ENCODE data around the gene DENND4B.
A peak's percentile ranks its signal among the peaks of the same experiment; 100 is the strongest.
"Not testable (repeated sequence)": the region's sequence is repeated elsewhere in the genome, so short reads cannot be mapped to it uniquely, and the experiment has no call there.

Gene DENND4B, protein sequence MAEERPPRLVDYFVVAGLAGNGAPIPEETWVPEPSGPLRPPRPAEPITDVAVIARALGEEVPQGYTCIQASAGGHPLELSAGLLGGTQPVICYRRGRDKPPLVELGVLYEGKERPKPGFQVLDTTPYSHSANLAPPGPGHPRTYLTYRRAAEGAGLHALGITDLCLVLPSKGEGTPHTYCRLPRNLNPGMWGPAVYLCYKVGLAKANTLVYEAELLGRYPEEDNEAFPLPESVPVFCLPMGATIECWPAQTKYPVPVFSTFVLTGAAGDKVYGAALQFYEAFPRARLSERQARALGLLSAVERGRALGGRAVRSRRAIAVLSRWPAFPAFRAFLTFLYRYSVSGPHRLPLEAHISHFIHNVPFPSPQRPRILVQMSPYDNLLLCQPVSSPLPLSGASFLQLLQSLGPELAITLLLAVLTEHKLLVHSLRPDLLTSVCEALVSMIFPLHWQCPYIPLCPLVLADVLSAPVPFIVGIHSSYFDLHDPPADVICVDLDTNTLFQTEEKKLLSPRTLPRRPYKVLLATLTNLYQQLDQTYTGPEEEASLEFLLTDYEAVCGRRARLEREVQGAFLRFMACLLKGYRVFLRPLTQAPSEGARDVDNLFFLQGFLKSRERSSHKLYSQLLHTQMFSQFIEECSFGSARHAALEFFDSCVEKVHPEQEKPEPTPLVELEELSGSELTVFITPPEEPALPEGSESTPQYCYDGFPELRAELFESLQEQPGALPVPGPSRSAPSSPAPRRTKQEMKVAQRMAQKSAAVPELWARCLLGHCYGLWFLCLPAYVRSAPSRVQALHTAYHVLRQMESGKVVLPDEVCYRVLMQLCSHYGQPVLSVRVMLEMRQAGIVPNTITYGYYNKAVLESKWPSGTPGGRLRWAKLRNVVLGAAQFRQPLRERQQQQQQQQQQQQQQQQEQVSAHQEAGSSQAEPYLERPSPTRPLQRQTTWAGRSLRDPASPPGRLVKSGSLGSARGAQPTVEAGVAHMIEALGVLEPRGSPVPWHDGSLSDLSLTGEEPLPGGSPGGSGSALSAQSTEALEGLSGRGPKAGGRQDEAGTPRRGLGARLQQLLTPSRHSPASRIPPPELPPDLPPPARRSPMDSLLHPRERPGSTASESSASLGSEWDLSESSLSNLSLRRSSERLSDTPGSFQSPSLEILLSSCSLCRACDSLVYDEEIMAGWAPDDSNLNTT (N-terminal part only)

DNA sequence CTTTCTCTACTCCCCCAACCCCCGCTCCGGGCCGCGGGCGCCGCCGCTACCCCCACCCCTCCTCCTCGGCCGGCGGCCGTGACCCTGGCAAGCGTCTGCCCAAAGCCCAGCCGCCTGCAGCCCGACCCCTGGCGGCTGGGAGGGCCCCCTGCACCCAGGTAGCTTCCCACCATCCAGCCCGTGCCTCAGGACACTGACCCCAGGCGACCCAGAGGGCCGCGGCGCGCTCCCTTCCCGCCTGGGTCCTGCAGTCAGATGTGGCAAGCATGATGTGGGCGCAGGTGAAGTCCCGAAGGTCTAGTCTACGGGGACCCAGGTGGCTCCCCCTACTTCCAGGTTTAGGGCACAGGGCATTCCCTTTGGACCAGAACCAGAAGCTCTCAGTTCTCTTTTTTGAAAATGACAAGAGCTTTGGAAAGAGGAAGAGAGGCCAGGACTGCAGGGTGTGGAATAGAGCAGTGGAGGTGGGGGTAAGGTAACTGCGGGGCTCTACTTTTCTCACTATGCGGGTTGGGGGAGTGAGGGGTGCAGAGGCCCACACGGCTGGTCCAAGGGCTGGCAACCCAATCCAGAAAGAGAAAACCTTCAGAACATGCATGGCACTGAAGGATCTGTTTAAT lies at the start of gene DENND4B:
Gene DENND4B, minus strand, starts transcription at position 97 of the 620 bp plus-strand sequence. CDS start 2,344 bp downstream, outside the sequence.
- DNase-seq (ENCODE audit: low spot score) = peak; percentile 99

- DNase-seq (ENCODE audit: low spot score) = no peak
Measured at GRCh38 chr1:153995640-153996039, 49.1 kb upstream of the DENND4B start.

DNA sequence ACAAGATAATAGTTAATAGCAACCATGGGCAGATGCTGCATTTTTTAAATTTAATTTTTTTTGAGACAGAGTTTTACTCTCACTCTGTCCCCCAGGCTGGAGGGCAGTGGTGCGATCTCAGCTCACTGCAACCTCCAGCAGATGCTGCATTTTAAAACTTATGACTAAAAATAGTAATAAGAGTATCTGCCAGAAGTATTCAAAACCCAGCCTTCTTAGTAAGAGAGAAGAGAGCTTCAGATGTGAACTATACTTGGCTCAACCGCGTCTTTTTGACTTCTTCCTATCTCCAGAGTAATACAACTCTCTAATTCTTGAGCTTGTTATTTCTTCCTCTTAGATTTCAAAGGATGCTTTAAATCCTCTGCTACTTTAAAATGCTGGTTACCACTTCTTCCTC lies 48.7 kb upstream of the DENND4B start:
- DNase-seq (ENCODE audit: low spot score) = no peak

DNA sequence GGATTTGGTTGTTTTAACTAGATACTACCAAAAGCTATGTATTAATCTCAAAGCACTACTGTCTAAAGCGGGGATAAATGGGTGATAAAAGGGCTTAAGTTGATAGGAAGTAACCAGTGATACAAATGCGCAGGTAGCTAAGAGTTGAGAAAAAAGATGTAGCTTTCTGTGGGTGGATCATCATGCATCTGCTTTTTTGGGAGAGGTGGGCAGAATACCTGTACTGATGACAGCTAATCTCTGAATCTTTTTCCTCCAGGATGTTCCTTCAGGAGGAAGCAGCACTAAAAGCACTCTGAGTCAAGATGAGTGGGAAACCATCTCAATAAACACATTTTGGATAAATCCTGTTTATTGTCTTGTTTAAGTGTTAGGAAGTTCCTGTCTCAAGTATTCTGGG lies 45.3 kb upstream of the DENND4B start:
- DNase-seq (ENCODE audit: low spot score) = no peak

DNA sequence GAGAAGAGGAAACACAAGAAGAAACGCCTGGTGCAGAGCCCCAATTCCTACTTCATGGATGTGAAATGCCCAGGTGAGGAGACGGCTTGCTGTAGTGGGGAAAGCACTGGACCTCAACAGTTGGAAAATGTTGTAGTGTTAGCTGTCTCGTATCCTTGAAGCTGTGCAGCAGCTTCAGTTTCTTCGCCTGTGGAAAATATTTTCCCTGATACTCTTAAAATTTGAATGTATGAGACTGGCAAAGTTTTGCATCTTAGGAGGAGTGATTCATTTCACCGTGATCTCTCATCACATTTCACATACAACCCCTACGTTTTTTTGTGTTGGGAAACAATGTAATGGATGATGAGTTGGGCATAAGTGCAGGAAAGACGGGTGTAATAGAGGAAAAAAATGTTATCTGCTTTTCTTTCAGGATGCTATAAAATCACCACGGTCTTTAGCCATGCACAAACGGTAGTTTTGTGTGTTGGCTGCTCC lies 44.7 kb upstream of the DENND4B start:
- no peak for DNase-seq (ENCODE audit: low spot score)

GRCh38 chr1:153990468-153991150 lies 44.1 kb upstream of the DENND4B start, which contains the start of gene RPS27:
Gene RPS27, plus strand, starts transcription at chr1:153990762. Its CDS starts 35 bp downstream, at chr1:153990797.
- peak; percentile 93 for DNase-seq (ENCODE audit: low spot score)

DNA sequence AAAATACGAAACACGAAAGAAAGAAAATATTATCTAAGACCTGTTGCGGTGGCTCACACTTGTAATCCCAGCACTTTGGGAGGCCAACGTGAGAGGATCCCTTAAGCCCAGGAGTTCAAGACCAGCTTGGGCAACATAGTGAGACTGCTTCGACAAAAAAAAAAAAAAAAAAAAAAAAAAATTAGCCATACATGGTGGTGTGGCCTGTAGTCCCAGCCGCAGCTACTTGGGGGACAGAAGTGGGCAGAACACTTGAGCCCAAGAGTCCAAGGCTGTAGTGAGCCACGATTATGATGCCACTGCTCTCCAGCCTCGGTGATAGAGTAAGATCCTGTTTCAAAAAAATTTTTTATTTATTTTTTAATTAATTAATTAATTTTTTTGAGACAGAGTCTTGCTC lies 41.1 kb upstream of the DENND4B start:
- DNase-seq (ENCODE audit: low spot score) = no peak

- DNase-seq (ENCODE audit: low spot score) = peak; percentile 65
Measured at GRCh38 chr1:153985941-153986761, 39.6 kb upstream of the DENND4B start, which contains the start of gene RAB13. Gene RAB13, minus strand, starts transcription at chr1:153986339. Its CDS starts 103 bp downstream, at chr1:153986236.

DNA sequence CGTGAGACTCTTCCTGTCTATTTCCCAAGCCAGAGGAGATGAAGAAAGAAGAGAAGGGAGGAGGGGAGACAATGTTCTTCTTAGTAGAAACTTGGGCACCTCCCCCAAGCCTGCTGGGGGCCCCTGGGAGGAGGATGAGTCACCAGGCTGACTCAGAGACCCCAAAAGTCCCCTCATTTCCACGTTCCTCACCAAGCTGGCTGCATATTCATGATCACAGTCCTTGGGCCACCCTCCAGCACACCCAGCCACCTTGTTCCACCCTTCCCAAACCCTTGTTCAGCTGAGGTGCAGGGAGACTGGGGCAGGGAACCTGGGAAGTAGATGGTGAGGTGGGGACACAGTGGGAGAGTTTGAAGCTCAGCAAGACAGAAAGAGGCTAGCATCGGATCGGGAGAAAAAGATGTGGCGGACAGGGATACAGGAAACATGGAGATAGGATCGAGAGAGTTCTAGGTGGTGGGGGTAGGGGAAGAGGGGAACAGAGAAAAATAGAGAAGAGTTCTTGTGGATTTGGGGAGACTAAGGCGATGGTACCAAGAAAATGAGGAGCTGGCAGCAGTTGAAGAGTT lies 38.9 kb upstream of the DENND4B start:
- no peak for DNase-seq (ENCODE audit: low spot score)

GRCh38 chr1:153984123-153984894 lies 37.8 kb upstream of the DENND4B start:
- no peak for DNase-seq (ENCODE audit: low spot score)

DNA sequence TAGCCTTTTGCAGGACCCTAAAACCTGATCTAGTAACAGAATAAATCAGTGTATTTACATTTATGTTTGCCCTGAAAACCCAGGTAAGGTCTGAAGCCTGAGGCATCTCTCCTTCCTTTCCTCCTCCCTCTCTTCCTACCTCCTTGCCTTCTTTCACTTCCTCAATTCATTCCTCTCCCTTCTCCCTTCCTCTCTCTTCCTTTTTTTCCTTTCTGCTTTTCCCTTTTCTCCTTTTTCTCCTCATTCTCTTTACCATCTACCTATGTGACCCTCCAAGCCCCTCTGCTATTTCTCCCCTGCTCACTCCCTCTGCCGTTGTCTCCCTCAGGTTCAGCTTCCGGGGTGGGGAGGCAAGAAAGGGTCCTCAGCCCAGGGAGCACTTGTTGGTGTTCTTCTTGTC lies 35.2 kb upstream of the DENND4B start:
- not testable (repeated sequence) for DNase-seq (ENCODE audit: low spot score)

- not testable (repeated sequence) for DNase-seq (ENCODE audit: low spot score)
Measured at GRCh38 chr1:153979091-153979490, 32.6 kb upstream of the DENND4B start.

GRCh38 chr1:153978274-153978909 lies 31.9 kb upstream of the DENND4B start:
- DNase-seq (ENCODE audit: low spot score) = no peak

- DNase-seq (ENCODE audit: low spot score) = peak; percentile 96
Measured at GRCh38 chr1:153977250-153978240, 31.0 kb upstream of the DENND4B start, which contains the start of gene JTB. Gene JTB, minus strand, starts transcription at chr1:153977674. Its CDS starts 422 bp downstream, at chr1:153977252.

DNA sequence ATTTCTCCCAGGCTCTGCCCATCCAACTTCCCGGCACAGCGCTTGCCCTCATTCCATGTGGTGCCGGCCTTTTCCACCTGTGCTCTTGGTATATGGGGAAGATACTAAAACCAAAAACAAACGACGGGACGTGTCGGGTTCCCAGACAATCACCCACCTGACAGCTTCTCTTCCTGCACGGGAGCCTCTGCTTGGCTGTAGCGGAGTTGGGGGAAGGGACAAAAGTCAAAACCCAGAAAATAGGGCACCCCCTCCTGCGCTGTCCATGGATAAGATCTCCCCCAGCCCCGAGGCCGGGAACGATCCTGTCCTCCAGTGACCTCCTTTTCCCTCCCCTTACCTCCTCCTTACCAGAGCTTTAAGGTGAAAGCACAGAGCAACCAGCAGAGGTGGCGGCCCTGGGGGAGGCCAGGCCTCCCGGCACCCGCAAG lies 30.3 kb upstream of the DENND4B start:
- DNase-seq (ENCODE audit: low spot score) = peak; percentile 47

GRCh38 chr1:153973525-153973924 lies 27.0 kb upstream of the DENND4B start:
- no peak for DNase-seq (ENCODE audit: low spot score)

GRCh38 chr1:153973071-153973470 lies 26.6 kb upstream of the DENND4B start:
- no peak for DNase-seq (ENCODE audit: low spot score)

Measured in D341Med (cell line).